Testis (tissue), 2 donors: Measurements from ENCODE around the gene TCEA2.

Source experiments
- POLR2A ChIP-seq: fragments of 450-650 bp; IDR thresholded peaks from one replicate; pipeline ENCODE4 v1.6.1; 2017; ENCODE audit warnings: antibody characterized with exemption, mild to moderate bottlenecking, moderate library complexity
- TF ChIP-seq, protein P1 (sequence below), 3 experiments: fragments of 450-650 bp in 2 of 3; fragments of 200-600 bp in 1 of 3; sonication (generic) in 1 of 3; IDR thresholded peaks; one replicate each; pipeline ENCODE4 v1.5.1; 2016 to 2019; ENCODE audit warnings: antibody characterized with exemption in 3 of 3, mild to moderate bottlenecking in 2 of 3, moderate library complexity in 1 of 3

DNA sequence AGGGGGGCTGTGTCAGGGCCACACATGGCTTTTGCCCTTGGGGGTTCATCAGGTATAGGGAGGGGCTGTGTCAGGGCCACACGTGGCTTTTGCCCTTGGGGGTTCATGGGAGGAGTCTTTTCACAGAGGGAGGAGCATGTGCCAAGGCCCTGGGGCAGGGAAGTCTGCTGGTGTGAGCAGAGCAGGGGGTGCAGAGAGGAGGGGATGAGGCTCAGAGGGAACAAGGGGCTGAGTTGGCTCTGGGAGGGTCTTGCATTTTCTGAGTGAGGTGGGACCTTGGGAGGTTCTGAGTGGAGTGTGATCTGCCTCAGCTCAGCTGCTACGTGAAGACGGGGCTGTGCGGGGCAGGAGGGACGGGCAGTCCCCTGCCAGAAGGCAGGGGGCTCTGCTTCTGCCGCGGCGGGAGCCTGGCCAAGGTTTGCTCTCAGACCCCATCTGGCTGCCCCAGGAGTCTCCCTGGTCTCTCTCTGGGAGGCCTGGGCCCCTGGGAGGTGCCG, 7.6 kb upstream of the TCEA2 start:
- TF ChIP-seq POLR2A = no peak
- TF ChIP-seq, protein P1, sequence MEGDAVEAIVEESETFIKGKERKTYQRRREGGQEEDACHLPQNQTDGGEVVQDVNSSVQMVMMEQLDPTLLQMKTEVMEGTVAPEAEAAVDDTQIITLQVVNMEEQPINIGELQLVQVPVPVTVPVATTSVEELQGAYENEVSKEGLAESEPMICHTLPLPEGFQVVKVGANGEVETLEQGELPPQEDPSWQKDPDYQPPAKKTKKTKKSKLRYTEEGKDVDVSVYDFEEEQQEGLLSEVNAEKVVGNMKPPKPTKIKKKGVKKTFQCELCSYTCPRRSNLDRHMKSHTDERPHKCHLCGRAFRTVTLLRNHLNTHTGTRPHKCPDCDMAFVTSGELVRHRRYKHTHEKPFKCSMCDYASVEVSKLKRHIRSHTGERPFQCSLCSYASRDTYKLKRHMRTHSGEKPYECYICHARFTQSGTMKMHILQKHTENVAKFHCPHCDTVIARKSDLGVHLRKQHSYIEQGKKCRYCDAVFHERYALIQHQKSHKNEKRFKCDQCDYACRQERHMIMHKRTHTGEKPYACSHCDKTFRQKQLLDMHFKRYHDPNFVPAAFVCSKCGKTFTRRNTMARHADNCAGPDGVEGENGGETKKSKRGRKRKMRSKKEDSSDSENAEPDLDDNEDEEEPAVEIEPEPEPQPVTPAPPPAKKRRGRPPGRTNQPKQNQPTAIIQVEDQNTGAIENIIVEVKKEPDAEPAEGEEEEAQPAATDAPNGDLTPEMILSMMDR (IDR thresholded peaks at IDR 0.05) = no peak
